Endothelial cell of hepatic sinusoid (primary cell): ENCODE results near the gene TIMM8B.
"Not testable (repeated sequence)": the region's sequence is repeated elsewhere in the genome, so short reads cannot be mapped to it uniquely, and the experiment has no call there.

ENCODE experiments used
- in situ Hi-C: cut with HindIII; loops from 2 replicates; pipeline ENCODE4 v1.10.0; 2017; ENCODE audit warnings: low sequenced_read_pairs

The TIMM8B gene

GRCh38 chr11:112086422-112087191, at the start of gene TIMM8B, which contains the start of gene SDHD:
TIMM8B (minus strand) TSS chr11:112086756; CDS start chr11:112086723, 33 bp downstream.
SDHD (plus strand) TSS chr11:112086873; CDS start chr11:112086908, 35 bp downstream.
- in situ Hi-C loops: no loop called here

- in situ Hi-C loops: no loop called here
These were observed 47.9 kb upstream of the TIMM8B start for GRCh38 chr11:112134473-112134872.

GRCh38 chr11:112132737-112133136, 46.2 kb upstream of the TIMM8B start:
- in situ Hi-C loops: no loop called here

- in situ Hi-C loops: no loop called here
These were observed 43.1 kb upstream of the TIMM8B start for GRCh38 chr11:112129656-112130055.

GRCh38 chr11:112128483-112129121, 42.0 kb upstream of the TIMM8B start:
- in situ Hi-C loops: no loop called here

GRCh38 chr11:112127056-112127455, 40.5 kb upstream of the TIMM8B start:
- in situ Hi-C loops: no loop called here

GRCh38 chr11:112123129-112123528, 36.6 kb upstream of the TIMM8B start:
- in situ Hi-C loops: no loop called here

- in situ Hi-C loops: no loop called here
These were observed 35.5 kb upstream of the TIMM8B start for GRCh38 chr11:112121981-112122615.

GRCh38 chr11:112118176-112118575, 31.6 kb upstream of the TIMM8B start:
- in situ Hi-C loops: no loop called here

GRCh38 chr11:112115386-112115785, 28.8 kb upstream of the TIMM8B start:
- in situ Hi-C loops: no loop called here

GRCh38 chr11:112114460-112114859, 27.9 kb upstream of the TIMM8B start:
- in situ Hi-C loops: no loop called here

GRCh38 chr11:112113539-112114457, 27.2 kb upstream of the TIMM8B start:
- in situ Hi-C loops: no loop called here

- in situ Hi-C loops: no loop called here
These were observed 19.5 kb upstream of the TIMM8B start for GRCh38 chr11:112106070-112106469.

GRCh38 chr11:112103446-112103845, 16.9 kb upstream of the TIMM8B start:
- in situ Hi-C loops: loop anchor here (5.0 kb wide), 1 partner anchor 74 kb away; the partner anchor contains the start of gene BCO2

- in situ Hi-C loops: loop anchor here (5.0 kb wide), 1 partner anchor 77 kb away; the partner anchor contains the start of gene BCO2
These were observed 13.9 kb upstream of the TIMM8B start for GRCh38 chr11:112100462-112100861.

GRCh38 chr11:112097734-112098528, 11.4 kb upstream of the TIMM8B start:
- in situ Hi-C loops: no loop called here

- in situ Hi-C loops: no loop called here
These were observed 9.6 kb upstream of the TIMM8B start for GRCh38 chr11:112096194-112096593.

- in situ Hi-C loops: not testable (repeated sequence)
These were observed 8.7 kb upstream of the TIMM8B start for GRCh38 chr11:112095302-112095701.

GRCh38 chr11:112087212-112087611, 656 bp upstream of the TIMM8B start:
- in situ Hi-C loops: no loop called here
